B cell (primary cell): Measurements from ENCODE around the gene CYGB. TPM values are rescaled to one million over a fixed set of nuclear protein-coding genes. Genes with fewer than 3 reads are reported as not detected.

Experiments
- ATAC-seq: fragments of 200-7000 bp; cut with Tn5 transposase; one replicate; pipeline ENCODE4 v1.10.0; 2021; ENCODE audit warnings: low read depth, mild to moderate bottlenecking, moderate number of reproducible peaks, moderate library complexity
- CTCF ChIA-PET: fragments of 350-600 bp; sonication (Branson Sonifier 250); formaldehyde crosslinking; loops from one replicate; lab custom pipeline; 2021; ENCODE audit warnings: antibody characterized with exemption, inconsistent platforms; lab: Charles Lee
- POLR2A ChIA-PET: fragments of 350-600 bp; sonication (Branson Sonifier 250); formaldehyde crosslinking; loops from one replicate; lab custom pipeline; 2021; ENCODE audit warnings: antibody characterized with exemption; lab: Charles Lee
- DNase-seq: peaks from one replicate; pipeline ENCODE4 v3.0.0; 2013
- H2AFZ ChIP-seq: 2 replicates; pipeline ENCODE4 v1.6.1; 2012; ENCODE audit warnings: mild to moderate bottlenecking, low read depth, low read length; ENCODE audit not compliant: insufficient read depth, poor library complexity, severe bottlenecking
- H3K27ac ChIP-seq, 2 donors: 1 replicate in 1 of 2; 2 replicates in 1 of 2; pipeline ENCODE4 v1.5.1; 2012 to 2013; ENCODE audit warnings: low read length in 2 of 2, mild to moderate bottlenecking in 2 of 2, moderate library complexity in 1 of 2
- H3K27me3 ChIP-seq, 4 experiments: fragments of 200-600 bp in 1 of 4; sonication (generic) in 1 of 4; replicated peaks in 1 of 4; 1 replicate in 2 of 4; 2 replicates in 2 of 4; pipeline versions ENCODE4 v1.6.1 to v1.7.0; 2013 to 2016; ENCODE audit warnings: low read length in 3 of 4, mild to moderate bottlenecking in 2 of 4, mixed read lengths in 1 of 4, moderate library complexity in 1 of 4; ENCODE audit not compliant: insufficient read depth in 4 of 4, control insufficient read depth in 3 of 4; ENCODE audit errors: control extremely low read depth in 1 of 4
- H3K36me3 ChIP-seq, 2 experiments: replicated peaks in 1 of 2; 1 replicate in 1 of 2; 2 replicates in 1 of 2; pipeline versions ENCODE4 v1.6.1 to v1.7.1; 2013; ENCODE audit warnings: low read length in 1 of 2; ENCODE audit not compliant: insufficient read depth in 2 of 2, control insufficient read depth in 1 of 2; ENCODE audit errors: control extremely low read depth in 1 of 2, extremely low read depth in 1 of 2
- H3K4me1 ChIP-seq, 2 donors: fragments of 200-600 bp in 1 of 2; sonication (generic) in 1 of 2; 1 replicate in 1 of 2; 2 replicates in 1 of 2; pipeline versions ENCODE4 v1.5.1 to v1.6.1; 2013 to 2017; ENCODE audit warnings: low read length in 2 of 2; ENCODE audit not compliant: control insufficient read depth in 2 of 2, insufficient read depth in 2 of 2
- H3K4me2 ChIP-seq: replicated peaks from 2 replicates; pipeline ENCODE3; 2012; ENCODE audit warnings: mild to moderate bottlenecking, low read depth, low read length; ENCODE audit not compliant: poor library complexity, severe bottlenecking
- H3K4me3 ChIP-seq, 5 experiments: fragments of 200-600 bp in 1 of 5; sonication (generic) in 1 of 5; 1 replicate in 3 of 5; 2 replicates in 2 of 5; pipeline versions ENCODE4 v1.5.1 to v1.7.0; 2011 to 2016; ENCODE audit warnings: low read length in 4 of 5, mild to moderate bottlenecking in 4 of 5, low read depth in 2 of 5, control low read depth in 1 of 5, moderate library complexity in 1 of 5; ENCODE audit not compliant: insufficient read depth in 1 of 5; ENCODE audit errors: control extremely low read depth in 1 of 5, extremely low read depth in 1 of 5
- H3K79me2 ChIP-seq: fragments of 200-600 bp; sonication (generic); one replicate; pipeline ENCODE4 v1.6.0; 2016; ENCODE audit warnings: low read length; ENCODE audit not compliant: control insufficient read depth, insufficient read depth
- H3K9ac ChIP-seq: fragments of 200-600 bp; sonication (generic); 2 replicates; pipeline ENCODE4 v1.6.1; 2017; ENCODE audit warnings: mild to moderate bottlenecking, low read length, moderate library complexity
- H3K9me3 ChIP-seq, 3 donors: one replicate each; pipeline versions ENCODE4 v1.6.1 to v1.7.1; 2013; ENCODE audit warnings: low read length in 2 of 3; ENCODE audit not compliant: control insufficient read depth in 2 of 3, insufficient read depth in 1 of 3; ENCODE audit errors: control extremely low read depth in 1 of 3
- H4K20me1 ChIP-seq: 2 replicates; pipeline ENCODE4 v1.6.0; 2012; ENCODE audit warnings: mild to moderate bottlenecking, low read length; ENCODE audit not compliant: insufficient read depth, control insufficient read depth, poor library complexity, severe bottlenecking
- H3K27ac Mint-ChIP-seq: one replicate; pipeline ENCODE4 v1.8.0; 2021; ENCODE audit warnings: mixed read lengths
- H3K27me3 Mint-ChIP-seq: one replicate; pipeline ENCODE4 v1.8.0; 2021; ENCODE audit warnings: mixed read lengths
- H3K4me1 Mint-ChIP-seq: one replicate; pipeline ENCODE4 v1.8.0; 2021; ENCODE audit warnings: mixed read lengths
- H3K4me3 Mint-ChIP-seq: one replicate; pipeline ENCODE4 v1.8.0; 2021; ENCODE audit warnings: mixed read lengths
- H3K9me3 Mint-ChIP-seq: one replicate; pipeline ENCODE4 v1.8.0; 2022; ENCODE audit warnings: mixed read lengths; ENCODE audit not compliant: insufficient read depth
- EZH2 ChIP-seq: IDR thresholded peaks from 2 replicates; pipeline ENCODE4 v1.6.1; 2012; ENCODE audit warnings: borderline replicate concordance, low read depth, mild to moderate bottlenecking, moderate library complexity, low read length; ENCODE audit not compliant: insufficient read depth, poor library complexity, severe bottlenecking
- WGBS: methylation state at CpG from one replicate; pipeline ENCODE4 v1.1.5; 2013; ENCODE audit warnings: missing lambda C conversion rate; ENCODE audit not compliant: insufficient coverage; 5-methylcytosine and 5-hydroxymethylcytosine counted together
- intact Hi-C: fragments of 100-400 bp; cut with micrococcal nuclease; formaldehyde crosslinking; loops from one replicate; pipeline ENCODE4 v1.10.0; 2022
- polyA plus RNA-seq: library from polyadenylated mRNA; depleted of rRNA; stranded (reverse); fragments of >200 nt; gene quantifications from 2 replicates; pipeline ENCODE4 v1.2.3, GENCODE V29; 2012
- total RNA-seq, 2 donors: library from RNA; stranded (reverse); fragments of 120-200 nt in 1 of 2; gene quantifications; 1 replicate in 1 of 2; 2 replicates in 1 of 2; pipeline versions ENCODE4 v1.2.3 to v1.2.4, GENCODE V29; 2013 to 2022
- TF ChIP-seq, protein P1 (sequence below): fragments of 200-600 bp; IDR thresholded peaks from one replicate; pipeline ENCODE4 v1.8.0; 2022; ENCODE audit warnings: antibody characterized with exemption, mild to moderate bottlenecking

CYGB gene
- total and polyA plus RNA-seq, 2 donors (not counting 1 experiment from before 2014, with no cell fraction given): 0.42 to 2.7 TPM

DNA sequence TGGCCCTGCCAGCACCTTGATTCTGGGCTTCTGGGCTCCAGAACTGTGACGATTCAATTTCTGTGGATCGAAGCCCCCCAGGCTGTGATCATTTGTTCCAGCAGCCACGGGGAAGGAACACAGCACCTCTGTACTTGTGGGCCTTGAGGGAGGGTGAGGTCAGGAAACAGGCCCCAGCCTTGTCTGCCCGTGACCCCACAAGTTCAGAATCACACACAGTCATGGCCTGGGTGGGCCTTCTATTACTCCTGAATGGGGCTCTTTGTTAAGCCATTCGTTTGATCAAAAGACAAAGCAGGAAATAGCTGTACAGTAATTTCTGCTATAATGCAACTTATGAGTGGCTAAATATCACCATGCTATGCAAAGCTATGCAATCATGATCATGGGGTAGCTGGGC lies 38.1 kb upstream of the CYGB start:
- H3K4me3 Mint-ChIP-seq: no peak overlapping the region
- ATAC-seq: no peak
- ChIA-PET POLR2A (no interaction called here), CTCF (no interaction called here)
- Histone ChIP-seq H3K4me3 (no peak overlapping the region), H3K27ac (no peak overlapping the region), H3K9ac (no peak overlapping the region), H3K4me2 (no peak overlapping the region), H4K20me1 (no peaks in the 10 kb centered on the region), H3K27me3 (no peaks in the 10 kb centered on the region), H3K79me2 (no peaks in the 10 kb centered on the region), H3K36me3 (no peaks in the 10 kb centered on the region), H3K4me1 (no peaks in the 10 kb centered on the region), H3K9me3 (no peaks in the 10 kb centered on the region), H2AFZ (no peak overlapping the region)
- TF ChIP-seq, protein P1, sequence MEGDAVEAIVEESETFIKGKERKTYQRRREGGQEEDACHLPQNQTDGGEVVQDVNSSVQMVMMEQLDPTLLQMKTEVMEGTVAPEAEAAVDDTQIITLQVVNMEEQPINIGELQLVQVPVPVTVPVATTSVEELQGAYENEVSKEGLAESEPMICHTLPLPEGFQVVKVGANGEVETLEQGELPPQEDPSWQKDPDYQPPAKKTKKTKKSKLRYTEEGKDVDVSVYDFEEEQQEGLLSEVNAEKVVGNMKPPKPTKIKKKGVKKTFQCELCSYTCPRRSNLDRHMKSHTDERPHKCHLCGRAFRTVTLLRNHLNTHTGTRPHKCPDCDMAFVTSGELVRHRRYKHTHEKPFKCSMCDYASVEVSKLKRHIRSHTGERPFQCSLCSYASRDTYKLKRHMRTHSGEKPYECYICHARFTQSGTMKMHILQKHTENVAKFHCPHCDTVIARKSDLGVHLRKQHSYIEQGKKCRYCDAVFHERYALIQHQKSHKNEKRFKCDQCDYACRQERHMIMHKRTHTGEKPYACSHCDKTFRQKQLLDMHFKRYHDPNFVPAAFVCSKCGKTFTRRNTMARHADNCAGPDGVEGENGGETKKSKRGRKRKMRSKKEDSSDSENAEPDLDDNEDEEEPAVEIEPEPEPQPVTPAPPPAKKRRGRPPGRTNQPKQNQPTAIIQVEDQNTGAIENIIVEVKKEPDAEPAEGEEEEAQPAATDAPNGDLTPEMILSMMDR: no peak
- TF ChIP-seq EZH2: no peak
- no peak overlapping the region for H3K27ac Mint-ChIP-seq
- no peak for DNase-seq
- no peaks in the 10 kb centered on the region for H3K4me1 Mint-ChIP-seq
- H3K9me3 Mint-ChIP-seq: no peaks in the 10 kb centered on the region
- 96% methylated on average over 3 of the region's 5 CpGs for WGBS
- no peaks in the 10 kb centered on the region for H3K27me3 Mint-ChIP-seq
- intact Hi-C loops: no loop called here

DNA sequence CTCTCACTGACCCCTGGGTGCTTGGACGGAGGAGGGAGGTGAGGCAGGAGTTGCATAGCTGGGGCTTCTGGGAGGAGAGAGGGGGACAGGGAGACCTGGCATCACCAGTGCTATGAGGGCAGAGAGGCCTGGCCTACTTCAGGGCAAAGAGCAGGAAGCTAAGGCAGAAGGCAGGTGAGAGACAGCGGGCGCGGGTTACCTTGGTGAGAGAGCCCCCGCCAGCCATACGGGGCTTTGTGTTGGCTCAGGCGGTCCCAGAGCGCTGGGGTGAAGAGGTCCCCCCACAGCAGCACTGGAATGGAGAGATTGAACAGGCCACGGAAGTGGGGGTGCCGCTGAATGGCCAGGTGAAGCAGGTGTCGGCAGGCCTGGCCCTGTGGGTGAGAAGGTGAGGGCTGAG lies 36.7 kb upstream of the CYGB start:
- CTCF ChIA-PET: no interaction called here
- DNase-seq (no peak), ATAC-seq (no peak)
- POLR2A ChIA-PET: no interaction called here
- Mint-ChIP-seq H3K9me3 (no peaks in the 10 kb centered on the region), H3K27ac (no peak overlapping the region), H3K27me3 (no peaks in the 10 kb centered on the region), H3K4me3 (no peak overlapping the region), H3K4me1 (no peaks in the 10 kb centered on the region)
- no peaks in the 10 kb centered on the region for H3K36me3 ChIP-seq
- H2AFZ ChIP-seq: no peak overlapping the region
- no peak overlapping the region for H3K27ac ChIP-seq
- no peaks in the 10 kb centered on the region for H3K27me3 ChIP-seq
- no peak overlapping the region for H3K9ac ChIP-seq
- no peak overlapping the region for H3K4me2 ChIP-seq
- H3K4me3 ChIP-seq: no peak overlapping the region
- H3K79me2 ChIP-seq: no peaks in the 10 kb centered on the region
- WGBS: 96% methylated on average over 10 of the region's 11 CpGs
- peaks cover 0 to under 1% of the 10 kb centered on the region in 2 donors for H3K4me1 ChIP-seq
- H3K9me3 ChIP-seq: no peaks in the 10 kb centered on the region
- H4K20me1 ChIP-seq: no peaks in the 10 kb centered on the region
- intact Hi-C loops: no loop called here
- TF ChIP-seq, protein P1: no peak
- TF ChIP-seq EZH2: no peak
